Urinary bladder (tissue), 4 donors: ENCODE data around the gene NKIRAS1. TPM values are rescaled to one million over a fixed set of nuclear protein-coding genes. Genes with fewer than 3 reads are reported as not detected.
"Not testable (repeated sequence)": the region's sequence is repeated elsewhere in the genome, so short reads cannot be mapped to it uniquely, and the experiment has no call there.

Experiments used
- DNase-seq: peaks from one replicate; pipeline ENCODE4 v3.0.0-alpha.2; 2015; ENCODE audit errors: extremely low spot score
- H3K27ac ChIP-seq: one replicate; pipeline ENCODE4 v1.5.1; 2013; ENCODE audit warnings: low read depth, mild to moderate bottlenecking, moderate library complexity
- H3K36me3 ChIP-seq: one replicate; pipeline ENCODE4 v1.6.1; 2013; ENCODE audit warnings: mild to moderate bottlenecking, moderate library complexity; ENCODE audit not compliant: insufficient read depth
- H3K4me1 ChIP-seq: one replicate; pipeline ENCODE4 v1.6.1; 2013; ENCODE audit warnings: mild to moderate bottlenecking, moderate library complexity; ENCODE audit not compliant: insufficient read depth
- H3K4me3 ChIP-seq: one replicate; pipeline ENCODE4 v1.5.1; 2013; ENCODE audit warnings: low read depth, low read length
- WGBS: extraction: QIAGEN DNeasy Blood & Tissue Kit; methylation state at CpG from one replicate; pipeline ENCODE4 v1.1.7; 2013; 5-methylcytosine and 5-hydroxymethylcytosine counted together
- polyA plus RNA-seq: library from polyadenylated mRNA; stranded (reverse); fragments of 200-250 nt; gene quantifications from one replicate; pipeline ENCODE4 v1.2.3, GENCODE V29; 2013
- total RNA-seq: library from RNA; depleted of rRNA; stranded (reverse); fragments of >200 nt; gene quantifications from one replicate; pipeline ENCODE4 v1.2.3, GENCODE V29; 2014
- donor health status: healthy with polysubstance abuse.
- donor health status: healthy.

Gene NKIRAS1
- total and polyA plus RNA-seq, 2 donors, result 10.5 to 17.1 TPM

DNA sequence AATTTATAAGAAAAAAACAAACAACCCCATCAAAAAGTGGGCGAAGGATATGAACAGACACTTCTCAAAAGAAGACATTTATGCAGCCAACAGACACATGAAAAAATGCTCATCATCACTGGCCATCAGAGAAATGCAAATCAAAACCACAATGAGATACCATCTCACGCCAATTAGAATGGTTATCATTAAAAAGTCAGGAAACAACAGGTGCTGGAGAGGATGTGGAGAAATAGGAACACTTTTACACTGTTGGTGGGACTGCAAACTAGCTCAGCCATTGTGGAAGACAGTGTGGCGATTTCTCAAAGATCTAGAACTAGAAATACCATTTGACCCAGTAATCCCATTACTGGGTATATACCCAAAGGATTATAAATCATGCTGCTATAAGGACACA, 4.5 kb downstream of the NKIRAS1 start:
- not testable (repeated sequence) for DNase-seq, H3K27ac ChIP-seq, H3K36me3 ChIP-seq, H3K4me1 ChIP-seq, H3K4me3 ChIP-seq
- 88% methylated on average over 3 of the region's 3 CpGs for WGBS

DNA sequence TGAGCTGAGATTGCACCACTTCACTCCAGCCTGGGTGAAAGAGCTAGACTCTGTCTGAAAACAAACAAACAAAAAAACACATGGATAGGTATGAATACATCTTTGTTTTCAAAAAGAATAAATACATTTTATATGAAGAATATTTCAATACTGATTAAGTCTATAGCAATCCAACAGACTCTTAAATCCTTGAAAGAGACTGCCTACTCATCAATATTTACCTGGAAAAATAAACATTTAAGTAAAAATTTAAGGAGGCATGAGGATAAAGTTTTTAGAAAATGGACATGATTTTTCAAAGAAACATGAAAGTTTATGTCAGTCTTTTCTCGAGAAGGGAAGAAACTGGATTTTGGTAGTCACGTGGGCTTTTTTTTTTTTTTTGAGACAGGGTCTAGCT, 5.4 kb downstream of the NKIRAS1 start:
- Histone ChIP-seq H3K4me3 (no peak overlapping the region), H3K4me1 (no peaks in the 10 kb centered on the region), H3K27ac (no peak overlapping the region), H3K36me3 (peaks cover 5% of the 10 kb centered on the region)
- WGBS, result 96% methylated on average over 2 of the region's 2 CpGs
- no peak for DNase-seq

DNA sequence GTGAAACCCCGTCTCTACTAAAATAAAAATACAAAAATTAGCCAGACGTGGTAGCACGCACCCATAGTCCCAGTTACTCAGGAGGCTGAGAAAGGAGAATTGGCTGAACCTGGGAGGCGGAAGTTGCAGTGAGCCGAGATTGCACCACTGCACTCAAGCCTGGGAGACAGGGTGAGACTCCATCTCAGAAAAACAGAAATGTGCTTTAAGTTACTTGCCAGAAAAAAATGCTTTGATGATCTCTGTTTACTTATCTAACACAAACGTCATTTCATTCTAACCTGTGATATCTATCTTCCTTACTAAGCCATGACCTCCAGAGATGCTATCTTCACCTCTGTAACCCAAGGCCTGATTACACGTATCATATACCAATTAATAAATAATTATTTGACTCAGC, 7.4 kb downstream of the NKIRAS1 start:
- Histone ChIP-seq H3K27ac (no peak overlapping the region), H3K4me1 (no peaks in the 10 kb centered on the region), H3K36me3 (peaks cover 5% of the 10 kb centered on the region), H3K4me3 (no peak overlapping the region)
- 90% methylated on average over 7 of the region's 7 CpGs for WGBS
- DNase-seq, result no peak

DNA sequence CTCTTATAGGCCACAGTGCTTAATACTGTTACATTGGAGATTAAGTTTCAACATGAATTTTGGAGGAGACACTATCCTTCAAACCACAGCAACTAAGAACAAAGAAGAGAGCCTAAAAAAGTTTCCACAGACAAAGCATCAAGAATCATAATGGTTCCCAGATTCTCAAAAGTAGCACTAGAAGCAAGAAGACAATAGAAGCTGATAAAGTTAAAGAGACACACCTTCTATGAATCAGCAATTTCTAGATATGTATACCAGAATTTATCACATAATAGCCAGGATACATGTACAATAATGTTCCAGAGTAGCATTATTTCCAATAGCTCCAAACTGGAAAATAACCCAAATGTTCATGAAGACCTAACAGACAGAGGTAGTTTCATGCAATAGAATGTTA, 12.2 kb downstream of the NKIRAS1 start:
- H3K27ac ChIP-seq, result no peak overlapping the region
- no peak overlapping the region for H3K4me3 ChIP-seq
- DNase-seq, result no peak
- peaks cover 2% of the 10 kb centered on the region for H3K36me3 ChIP-seq
- no peaks in the 10 kb centered on the region for H3K4me1 ChIP-seq

DNA sequence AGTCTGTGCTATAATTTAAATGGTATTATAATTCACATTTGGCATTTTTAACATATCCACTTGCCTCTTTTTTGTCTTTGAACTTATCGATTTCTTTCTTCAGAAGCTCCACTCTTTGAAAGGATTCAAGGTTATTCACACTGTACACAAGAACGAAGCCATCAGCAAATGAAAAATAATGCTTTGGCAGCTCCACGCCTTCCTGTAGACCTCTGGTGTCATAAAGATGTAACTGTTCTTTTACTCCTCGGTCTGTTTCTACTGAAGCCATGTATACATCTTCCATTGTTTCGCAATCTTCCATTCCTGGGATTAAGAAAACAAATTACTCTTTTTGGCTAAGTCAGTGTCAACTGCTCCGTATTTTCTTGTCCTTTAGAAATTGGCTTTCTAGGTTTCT, 16.0 kb downstream of the NKIRAS1 start:
- Histone ChIP-seq H3K4me3 (no peak overlapping the region), H3K27ac (no peak overlapping the region), H3K4me1 (no peaks in the 10 kb centered on the region), H3K36me3 (peaks cover 2% of the 10 kb centered on the region)
- DNase-seq, result no peak
- 84% methylated on average over 6 of the region's 6 CpGs for WGBS

DNA sequence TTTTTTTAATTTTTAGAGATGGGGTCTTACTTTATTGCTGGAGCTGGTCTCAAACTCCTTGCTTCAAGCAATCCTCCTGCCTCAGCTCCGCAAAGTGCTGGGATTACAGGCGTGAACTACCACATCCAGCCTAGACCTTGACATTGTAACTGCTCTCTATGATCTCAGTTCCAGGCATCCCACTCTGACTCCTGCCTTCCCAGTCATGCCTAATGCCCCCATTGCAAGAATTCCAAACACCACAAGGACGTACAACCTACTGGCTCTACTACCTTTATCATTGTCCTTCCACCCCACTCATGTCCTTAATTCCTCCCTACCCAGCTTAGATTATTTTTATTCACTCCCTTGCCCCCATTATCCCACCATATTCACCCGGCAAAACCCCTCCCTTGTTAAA, 21.6 kb downstream of the NKIRAS1 start:
- H3K36me3 ChIP-seq, result peaks cover under 1% of the 10 kb centered on the region
- no peak overlapping the region for H3K4me3 ChIP-seq
- 97% methylated on average over 4 of the region's 4 CpGs for WGBS
- no peak for DNase-seq
- no peak overlapping the region for H3K27ac ChIP-seq
- H3K4me1 ChIP-seq, result no peaks in the 10 kb centered on the region

DNA sequence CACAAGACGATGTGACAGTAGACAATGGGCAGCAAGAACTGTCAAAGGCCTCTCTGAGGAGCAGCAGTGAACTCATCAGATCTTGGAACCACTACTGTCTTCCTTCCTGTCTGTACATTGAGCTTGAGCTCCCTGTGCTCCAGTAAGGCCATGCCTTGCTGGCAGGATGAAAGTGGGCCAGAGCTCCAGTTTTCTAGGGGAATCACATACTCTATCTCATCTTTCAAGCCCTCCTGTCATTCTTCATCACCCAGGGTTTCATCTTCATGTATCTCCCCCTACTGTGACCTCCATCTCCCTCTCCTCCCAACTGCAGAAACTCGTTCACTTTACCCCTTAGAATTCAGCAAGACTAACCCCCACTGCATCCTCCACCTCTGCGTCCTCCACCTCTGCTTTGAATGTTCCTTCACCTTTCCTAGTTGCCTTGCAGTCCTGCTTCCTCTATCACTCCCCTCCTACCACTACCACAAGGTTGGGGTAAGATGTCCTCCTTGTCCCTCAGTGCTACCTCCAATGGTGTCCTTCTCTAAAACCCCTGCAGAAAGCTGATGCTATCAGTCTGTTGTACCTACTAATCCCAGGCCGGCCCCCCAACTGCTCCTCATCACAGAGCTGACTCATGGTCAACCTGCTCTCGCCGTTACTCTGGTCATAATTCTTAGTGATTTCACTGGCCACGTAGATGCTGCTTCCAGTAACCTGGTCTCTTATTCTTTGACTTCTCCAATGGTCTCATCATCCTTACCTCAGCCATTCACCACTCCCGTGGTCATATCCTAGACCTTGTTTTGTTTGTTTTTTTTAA, 22.3 kb downstream of the NKIRAS1 start:
- H3K36me3 ChIP-seq, result no peaks in the 10 kb centered on the region
- H3K4me1 ChIP-seq, result no peaks in the 10 kb centered on the region
- no peak for DNase-seq
- 84% methylated on average over 8 of the region's 8 CpGs for WGBS
- no peak overlapping the region for H3K27ac ChIP-seq
- no peak overlapping the region for H3K4me3 ChIP-seq

DNA sequence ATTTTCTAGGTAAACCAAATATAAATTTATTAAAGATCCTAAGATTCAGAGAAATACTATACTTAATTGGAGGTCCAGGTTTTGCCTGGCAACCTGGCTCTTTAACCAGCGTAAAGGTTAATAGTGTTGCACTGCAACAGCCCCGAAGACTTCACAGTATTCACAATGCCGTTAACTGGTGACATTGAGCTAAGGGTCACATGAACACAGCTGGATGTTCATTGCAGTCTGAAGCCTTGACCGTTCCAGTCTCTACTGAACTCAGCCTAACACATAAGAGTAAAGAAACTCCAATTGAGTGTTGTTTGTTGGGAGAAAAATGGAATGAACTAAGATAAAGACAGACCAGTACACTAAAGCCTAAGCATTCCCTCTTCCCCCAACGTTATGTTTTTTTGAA, 26.8 kb downstream of the NKIRAS1 start:
- no peaks in the 10 kb centered on the region for H3K4me1 ChIP-seq
- WGBS, result 78% methylated on average over 5 of the region's 5 CpGs
- H3K4me3 ChIP-seq, result no peak overlapping the region
- DNase-seq, result no peak
- no peaks in the 10 kb centered on the region for H3K36me3 ChIP-seq
- H3K27ac ChIP-seq, result no peak overlapping the region

DNA sequence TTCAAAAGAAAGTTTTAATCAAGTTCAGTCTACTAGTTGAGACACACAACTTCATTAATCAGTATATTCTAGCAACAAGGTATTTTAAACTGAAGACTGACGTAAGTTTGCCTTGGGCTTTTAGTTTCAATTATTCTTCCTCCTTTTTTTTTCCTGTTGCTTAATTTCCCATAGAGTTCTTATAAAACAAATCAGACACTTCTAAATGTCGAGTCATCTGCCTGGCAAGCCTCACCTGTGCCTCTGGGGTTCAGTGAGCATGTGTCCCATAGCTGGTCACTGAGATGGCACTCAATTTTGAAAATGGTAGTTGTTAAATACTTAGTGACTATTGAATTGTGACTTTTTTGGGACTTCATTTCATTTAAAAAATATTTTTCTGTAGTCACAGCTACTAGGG, 27.4 kb downstream of the NKIRAS1 start:
- H3K27ac ChIP-seq, result no peak overlapping the region
- no peaks in the 10 kb centered on the region for H3K36me3 ChIP-seq
- no peak for DNase-seq
- 90% methylated on average over 2 of the region's 2 CpGs for WGBS
- no peak overlapping the region for H3K4me3 ChIP-seq
- H3K4me1 ChIP-seq, result no peaks in the 10 kb centered on the region

DNA sequence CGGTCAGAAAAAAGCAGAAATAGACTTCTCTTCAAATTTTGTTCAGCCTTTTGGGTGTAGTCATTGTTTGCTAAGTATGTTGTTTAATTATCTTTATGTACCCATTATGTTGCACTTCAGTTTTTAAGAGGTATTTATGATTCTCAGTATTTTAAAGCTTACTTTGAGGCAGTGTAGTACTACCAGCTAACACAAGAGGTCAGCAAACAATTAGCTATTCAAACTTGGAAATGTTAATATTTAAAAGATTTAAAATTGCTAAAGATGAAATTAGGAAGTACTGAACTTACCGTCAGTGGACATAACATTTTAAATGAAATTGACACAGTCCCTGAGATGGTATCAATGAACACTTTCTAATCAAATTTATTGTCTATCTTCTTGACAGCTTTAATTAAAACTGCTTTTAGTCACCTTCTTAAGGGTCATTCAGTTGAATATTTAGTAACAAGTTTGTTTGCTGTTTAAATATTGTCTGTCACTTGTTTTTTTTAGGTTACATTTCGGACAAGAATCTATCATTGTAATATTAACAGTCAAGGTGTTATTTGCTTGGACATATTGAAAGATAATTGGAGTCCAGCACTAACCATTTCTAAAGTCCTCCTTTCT, 28.1 kb downstream of the NKIRAS1 start:
- WGBS, result 59% methylated on average over 3 of the region's 3 CpGs
- no peaks in the 10 kb centered on the region for H3K36me3 ChIP-seq
- H3K27ac ChIP-seq, result no peak overlapping the region
- no peak overlapping the region for H3K4me3 ChIP-seq
- H3K4me1 ChIP-seq, result no peaks in the 10 kb centered on the region
- DNase-seq, result no peak

DNA sequence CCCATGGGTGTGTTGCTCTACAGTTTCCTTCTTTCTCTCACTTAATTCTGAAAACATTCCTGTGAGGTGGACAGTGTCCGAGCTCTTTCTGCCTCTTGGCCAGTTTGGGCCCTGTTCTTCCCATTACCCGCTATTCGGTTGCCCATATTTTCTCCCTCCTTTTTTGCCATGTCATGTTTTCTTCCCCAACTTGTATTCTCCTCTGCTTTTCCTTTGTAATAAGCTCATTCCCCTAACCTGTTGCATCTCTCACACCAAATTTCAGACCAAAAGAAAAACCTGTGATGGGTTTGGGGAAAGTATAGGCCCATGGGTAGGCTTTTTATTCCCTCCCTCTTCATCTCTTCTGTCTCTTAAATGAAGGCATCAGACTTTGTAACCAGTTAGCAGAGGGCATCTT, 30.5 kb downstream of the NKIRAS1 start:
- no peaks in the 10 kb centered on the region for H3K4me1 ChIP-seq
- H3K27ac ChIP-seq, result no peak overlapping the region
- H3K4me3 ChIP-seq, result no peak overlapping the region
- 94% methylated on average over 3 of the region's 3 CpGs for WGBS
- DNase-seq, result no peak
- no peaks in the 10 kb centered on the region for H3K36me3 ChIP-seq

DNA sequence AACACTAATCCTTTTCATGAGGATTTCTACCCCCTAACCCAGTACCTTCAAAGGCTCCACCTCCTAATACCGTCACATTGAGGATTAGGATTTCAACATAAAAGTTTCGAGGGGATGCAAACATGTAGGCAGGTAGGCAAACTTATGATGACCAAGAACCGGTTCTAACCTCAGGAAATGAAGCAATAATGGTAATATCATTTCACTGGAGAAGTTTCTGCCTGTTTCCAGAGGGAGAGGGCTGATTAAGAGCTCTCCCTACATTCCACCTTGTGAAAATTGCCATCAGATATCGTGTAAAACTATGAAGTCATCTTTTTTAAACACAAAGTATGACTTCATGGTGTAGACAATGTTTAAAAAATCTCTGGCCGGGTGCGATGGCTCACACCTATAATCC, 31.6 kb downstream of the NKIRAS1 start:
- Histone ChIP-seq H3K4me3 (no peak overlapping the region), H3K4me1 (no peaks in the 10 kb centered on the region), H3K27ac (no peak overlapping the region), H3K36me3 (no peaks in the 10 kb centered on the region)
- WGBS, result 90% methylated on average over 6 of the region's 6 CpGs
- no peak for DNase-seq

DNA sequence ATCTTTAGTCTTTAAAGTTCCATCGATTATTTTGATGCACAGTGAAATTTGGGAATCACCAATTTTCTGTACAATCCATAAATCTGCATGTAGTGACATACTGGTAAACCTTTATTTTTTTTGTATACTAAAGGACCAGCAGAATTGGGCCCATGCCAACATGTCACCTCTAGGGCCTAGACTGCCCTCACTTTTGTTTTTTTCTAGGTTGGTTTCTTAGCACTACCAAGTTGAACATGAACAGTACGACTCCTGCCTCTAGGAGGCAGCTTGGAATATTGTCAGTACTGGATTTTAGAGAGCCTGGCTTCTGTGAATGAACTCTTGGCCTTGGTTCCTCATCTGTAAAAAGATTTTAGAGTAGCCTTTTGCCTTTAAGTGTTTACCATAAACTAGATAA, 32.3 kb downstream of the NKIRAS1 start:
- DNase-seq, result no peak
- no peak overlapping the region for H3K27ac ChIP-seq
- H3K36me3 ChIP-seq, result no peaks in the 10 kb centered on the region
- no peaks in the 10 kb centered on the region for H3K4me1 ChIP-seq
- WGBS, result 95% methylated on average over 2 of the region's 2 CpGs
- H3K4me3 ChIP-seq, result no peak overlapping the region

DNA sequence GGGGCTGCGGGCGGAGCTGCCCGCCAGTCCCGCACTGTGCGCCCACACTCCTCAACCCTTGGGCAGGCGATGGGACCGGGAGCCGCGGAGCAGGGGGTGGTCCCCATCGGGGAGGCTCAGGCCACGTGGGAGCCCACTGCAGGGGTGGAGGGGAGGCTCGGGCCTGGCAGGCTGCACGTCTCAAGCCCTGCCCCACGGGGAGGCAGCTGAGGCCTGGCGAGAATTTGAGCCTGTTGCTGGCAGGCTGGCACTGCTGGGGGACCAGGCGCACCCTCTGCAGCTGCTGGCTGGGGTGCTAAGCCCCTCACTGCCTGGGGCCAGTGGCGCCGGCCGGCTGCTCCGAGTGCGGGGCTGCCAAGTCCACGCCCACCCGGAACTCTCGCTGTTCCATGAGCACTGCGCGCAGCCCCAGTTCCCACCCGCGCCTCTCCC, 34.3 kb downstream of the NKIRAS1 start:
- DNase-seq, result no peak
- no peaks in the 10 kb centered on the region for H3K36me3 ChIP-seq
- no peak overlapping the region for H3K4me3 ChIP-seq
- 98% methylated on average over 28 of the region's 28 CpGs for WGBS
- H3K4me1 ChIP-seq, result no peaks in the 10 kb centered on the region
- no peak overlapping the region for H3K27ac ChIP-seq
